ENCODE measurements around the gene EPHA4.

Gene EPHA4

DNA sequence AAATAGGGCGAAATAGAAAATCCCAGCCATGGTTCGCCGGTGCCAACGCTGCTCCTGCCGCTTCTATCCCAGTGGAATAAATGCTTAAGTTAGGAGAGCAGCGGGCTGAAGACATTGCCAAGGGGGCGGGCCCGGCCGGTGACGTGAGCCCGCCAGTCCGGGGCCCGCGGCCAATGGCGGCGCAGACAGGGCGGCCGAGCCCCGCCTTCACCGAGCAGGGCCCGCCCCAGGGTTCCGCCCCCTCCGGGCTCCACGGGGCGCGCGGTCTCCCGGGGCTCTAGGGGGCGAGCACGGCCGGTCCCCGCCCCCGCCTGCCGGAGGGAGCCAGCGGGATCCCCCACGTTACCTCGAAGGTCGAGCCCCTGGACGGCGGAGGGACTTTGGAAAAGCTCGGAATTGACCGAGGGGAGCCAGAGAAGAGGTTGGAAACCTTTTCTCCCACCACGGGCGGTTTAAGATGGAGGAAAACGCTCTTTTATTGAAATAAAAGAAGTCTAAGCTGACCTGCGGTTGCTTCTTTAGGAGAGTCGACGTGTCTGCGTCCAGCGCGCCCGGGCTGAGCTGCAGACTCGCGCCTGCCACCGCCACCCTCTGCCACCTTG is at the start of gene EPHA4:
Gene EPHA4, minus strand, starts transcription at position 86 of the 602 bp plus-strand sequence. Its CDS starts 56 bp downstream, at position 30.
- Histone ChIP-seq H3K9ac (ENCODE audit: low read length) (peak within 1 kb of the TSS; percentile 60), H3K36me3 (ENCODE audit: insufficient read depth, low read length) (no peaks in the 10 kb centered on the region), H3K4me3 (ENCODE audit: low read depth in 1 of 2, low read length in 2 of 2) (peak within 1 kb of the TSS; percentile 75 to 93), H3K27ac (ENCODE audit: low read depth, low read length) (peak within 1 kb of the TSS; percentile 83), H3K27me3 (ENCODE audit: control insufficient read depth in 1 of 2, insufficient read depth in 2 of 2, low read length in 2 of 2) (peaks cover 5 to 11% of the 10 kb centered on the region in 2 donors), H3K4me1 (ENCODE audit: insufficient read depth, low read length) (peaks cover 19% of the 10 kb centered on the region), H3K9me3 (ENCODE audit: low read length) (no peaks in the 10 kb centered on the region)

DNA sequence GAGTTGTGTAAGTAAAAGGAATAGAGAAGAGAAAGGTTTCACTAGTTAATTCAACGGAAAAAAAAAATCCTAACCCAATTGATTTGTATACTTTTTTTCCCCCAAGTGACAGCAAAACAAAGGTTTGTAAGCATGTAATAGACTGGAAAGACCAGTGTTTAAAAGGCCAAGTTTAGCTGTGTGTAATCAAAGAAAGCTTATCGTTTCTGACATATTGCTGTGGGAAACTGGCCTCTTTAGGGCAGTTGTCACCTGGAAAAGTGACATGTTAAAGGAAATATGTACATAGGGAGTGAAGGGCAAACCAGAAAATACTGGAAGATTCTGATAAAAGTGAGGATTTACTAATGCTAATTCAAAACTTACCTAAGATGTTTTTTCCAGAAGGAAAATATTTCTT is 45.9 kb upstream of the EPHA4 start:
- Histone ChIP-seq H3K9ac (ENCODE audit: low read length) (no peak overlapping the region), H3K36me3 (ENCODE audit: insufficient read depth, low read length) (no peaks in the 10 kb centered on the region), H3K27me3 (ENCODE audit: control insufficient read depth in 1 of 2, insufficient read depth in 2 of 2, low read length in 2 of 2) (no peaks in the 10 kb centered on the region), H3K27ac (ENCODE audit: low read depth, low read length) (no peak overlapping the region), H3K4me3 (ENCODE audit: low read depth in 1 of 2, low read length in 2 of 2) (no peak overlapping the region), H3K9me3 (ENCODE audit: low read length) (no peaks in the 10 kb centered on the region), H3K4me1 (ENCODE audit: insufficient read depth, low read length) (no peaks in the 10 kb centered on the region)

DNA sequence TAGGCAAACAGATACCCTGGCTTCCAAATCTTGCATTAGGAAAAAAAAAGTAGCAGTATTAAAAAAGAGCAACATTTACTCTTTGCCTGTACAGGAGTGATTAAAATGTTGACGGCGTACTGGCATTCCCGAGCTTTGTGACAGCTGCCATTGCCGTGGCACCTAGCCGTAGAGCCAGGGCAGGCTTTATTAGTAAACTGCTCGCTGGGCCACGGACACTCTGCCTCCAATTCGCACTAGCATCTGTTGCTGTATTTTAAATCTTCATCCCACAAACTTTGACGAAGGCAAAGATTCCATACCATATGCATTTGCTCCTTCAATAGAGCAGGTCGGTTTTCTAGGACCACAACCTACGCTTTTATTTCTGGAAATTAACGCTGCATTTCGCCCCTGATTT is 44.5 kb upstream of the EPHA4 start:
- Histone ChIP-seq H3K27ac (ENCODE audit: low read depth, low read length) (no peak overlapping the region), H3K9me3 (ENCODE audit: low read length) (no peaks in the 10 kb centered on the region), H3K9ac (ENCODE audit: low read length) (no peak overlapping the region), H3K4me3 (ENCODE audit: low read depth in 1 of 2, low read length in 2 of 2) (no peak overlapping the region), H3K27me3 (ENCODE audit: control insufficient read depth in 1 of 2, insufficient read depth in 2 of 2, low read length in 2 of 2) (no peaks in the 10 kb centered on the region), H3K36me3 (ENCODE audit: insufficient read depth, low read length) (no peaks in the 10 kb centered on the region), H3K4me1 (ENCODE audit: insufficient read depth, low read length) (no peaks in the 10 kb centered on the region)

DNA sequence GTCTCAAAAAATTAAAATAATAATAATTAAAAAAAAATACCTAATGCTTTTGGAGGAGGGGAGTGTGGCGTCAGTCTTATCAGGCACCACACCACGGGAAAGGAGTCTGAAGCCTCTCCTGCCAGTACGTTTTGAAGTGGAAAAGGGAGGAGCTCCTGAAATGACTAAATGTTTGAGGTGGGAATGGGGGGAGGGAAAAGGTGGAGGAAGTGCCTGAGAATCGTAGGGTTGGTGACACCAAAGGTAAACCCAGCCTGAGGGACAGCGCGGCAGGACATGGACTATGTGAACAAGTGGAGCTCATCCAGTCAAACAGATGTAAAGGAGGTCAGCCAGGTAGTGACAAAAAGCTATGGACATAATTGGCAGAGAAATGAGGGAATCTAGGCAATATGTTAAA is 42.2 kb upstream of the EPHA4 start:
- Histone ChIP-seq H3K9me3 (ENCODE audit: low read length) (no peaks in the 10 kb centered on the region), H3K27me3 (ENCODE audit: control insufficient read depth in 1 of 2, insufficient read depth in 2 of 2, low read length in 2 of 2) (no peaks in the 10 kb centered on the region), H3K36me3 (ENCODE audit: insufficient read depth, low read length) (no peaks in the 10 kb centered on the region), H3K27ac (ENCODE audit: low read depth, low read length) (no peak overlapping the region), H3K4me3 (ENCODE audit: low read depth in 1 of 2, low read length in 2 of 2) (no peak overlapping the region), H3K9ac (ENCODE audit: low read length) (no peak overlapping the region), H3K4me1 (ENCODE audit: insufficient read depth, low read length) (no peaks in the 10 kb centered on the region)

DNA sequence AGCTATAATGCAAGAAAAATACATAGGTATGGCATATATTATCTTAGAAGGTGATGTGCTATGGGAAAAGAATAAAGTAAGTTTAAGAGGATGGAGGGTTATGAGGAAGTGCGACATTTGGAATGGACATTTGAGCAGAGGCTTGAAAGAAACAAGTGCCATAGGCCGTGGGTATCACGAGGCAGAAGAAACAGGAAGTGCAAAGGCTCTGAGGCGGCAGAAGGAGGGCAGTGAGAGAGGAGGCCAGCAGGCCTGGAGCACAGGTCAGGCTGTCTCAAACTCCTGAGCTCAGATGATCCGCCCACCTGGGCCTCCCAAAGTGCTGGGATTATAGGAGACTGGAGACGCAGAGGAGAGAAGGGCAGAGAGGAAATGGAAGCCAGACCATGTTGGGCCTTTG is 40.7 kb upstream of the EPHA4 start:
- Histone ChIP-seq H3K4me3 (ENCODE audit: low read depth in 1 of 2, low read length in 2 of 2) (no peak overlapping the region), H3K36me3 (ENCODE audit: insufficient read depth, low read length) (no peaks in the 10 kb centered on the region), H3K9me3 (ENCODE audit: low read length) (no peaks in the 10 kb centered on the region), H3K4me1 (ENCODE audit: insufficient read depth, low read length) (no peaks in the 10 kb centered on the region), H3K27me3 (ENCODE audit: control insufficient read depth in 1 of 2, insufficient read depth in 2 of 2, low read length in 2 of 2) (no peaks in the 10 kb centered on the region), H3K27ac (ENCODE audit: low read depth, low read length) (no peak overlapping the region), H3K9ac (ENCODE audit: low read length) (no peak overlapping the region)

DNA sequence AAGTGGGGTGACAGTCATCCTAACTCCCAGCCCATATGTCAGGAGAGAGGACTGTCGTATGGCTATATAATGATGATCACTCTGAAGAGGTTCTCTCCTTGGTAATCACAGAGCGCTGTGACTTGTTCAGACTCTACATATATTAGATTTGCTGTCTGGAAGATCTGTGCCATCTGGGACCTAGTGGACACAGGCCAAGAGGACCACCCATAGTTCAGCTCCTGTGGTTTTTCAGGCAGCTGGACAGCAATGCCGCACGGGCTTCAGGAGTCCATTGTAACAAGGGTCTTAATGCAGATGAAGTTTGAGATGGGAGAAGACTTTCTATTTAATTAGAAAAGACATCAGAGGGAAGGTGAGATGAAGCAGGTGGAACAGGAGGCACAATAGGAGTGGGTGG is 40.1 kb upstream of the EPHA4 start:
- no peaks in the 10 kb centered on the region for H3K9me3 ChIP-seq (ENCODE audit: low read length)
- H3K4me1 ChIP-seq (ENCODE audit: insufficient read depth, low read length) = no peaks in the 10 kb centered on the region
- H3K27ac ChIP-seq (ENCODE audit: low read depth, low read length) = no peak overlapping the region
- H3K9ac ChIP-seq (ENCODE audit: low read length) = no peak overlapping the region
- H3K36me3 ChIP-seq (ENCODE audit: insufficient read depth, low read length) = no peaks in the 10 kb centered on the region
- H3K27me3 ChIP-seq (ENCODE audit: control insufficient read depth in 1 of 2, insufficient read depth in 2 of 2, low read length in 2 of 2) = no peaks in the 10 kb centered on the region
- H3K4me3 ChIP-seq (ENCODE audit: low read depth in 1 of 2, low read length in 2 of 2) = no peak overlapping the region

DNA sequence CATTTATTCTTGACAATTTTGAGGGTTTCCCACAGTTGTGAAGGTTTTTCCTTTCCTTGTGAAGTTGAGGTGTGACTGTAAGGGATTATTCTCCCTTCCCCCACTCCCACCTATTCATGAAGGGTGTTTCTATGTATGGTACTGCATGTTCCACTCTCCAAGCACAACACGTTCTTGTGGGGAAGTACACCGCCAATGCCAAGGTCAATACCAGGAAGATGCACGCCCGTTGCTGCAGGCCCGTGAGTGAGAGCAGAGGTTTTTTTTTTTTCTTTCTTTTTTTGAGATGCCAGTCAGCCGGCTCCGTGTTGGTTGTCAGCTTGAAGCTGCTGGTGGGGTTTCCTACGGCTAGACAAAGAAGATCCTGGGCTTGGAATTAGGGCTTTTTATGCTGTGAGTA is 38.6 kb upstream of the EPHA4 start:
- no peaks in the 10 kb centered on the region for H3K9me3 ChIP-seq (ENCODE audit: low read length)
- no peaks in the 10 kb centered on the region for H3K4me1 ChIP-seq (ENCODE audit: insufficient read depth, low read length)
- H3K36me3 ChIP-seq (ENCODE audit: insufficient read depth, low read length) = no peaks in the 10 kb centered on the region
- H3K27me3 ChIP-seq (ENCODE audit: control insufficient read depth in 1 of 2, insufficient read depth in 2 of 2, low read length in 2 of 2) = no peaks in the 10 kb centered on the region
- H3K9ac ChIP-seq (ENCODE audit: low read length) = no peak overlapping the region
- no peak overlapping the region for H3K27ac ChIP-seq (ENCODE audit: low read depth, low read length)
- H3K4me3 ChIP-seq (ENCODE audit: low read depth in 1 of 2, low read length in 2 of 2) = no peak overlapping the region

DNA sequence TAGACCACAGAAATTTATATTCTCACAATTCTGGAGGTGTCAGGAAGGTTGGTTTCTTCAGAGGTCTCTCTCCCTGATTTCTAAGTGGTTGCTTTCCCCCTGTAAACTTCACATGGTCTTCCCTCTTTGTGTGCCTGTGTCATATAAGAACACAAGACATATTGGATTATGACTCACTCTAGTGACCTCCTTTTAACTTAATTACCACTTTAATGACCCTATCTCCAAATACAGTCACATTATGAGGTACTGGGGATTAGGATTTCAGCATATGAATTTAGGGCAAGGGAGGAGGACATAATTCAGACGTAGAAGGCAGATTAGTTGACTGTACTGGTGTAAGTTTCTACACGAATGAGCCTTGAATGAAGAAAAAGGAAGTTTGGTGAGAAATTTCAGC is 38.2 kb upstream of the EPHA4 start:
- Histone ChIP-seq H3K4me3 (ENCODE audit: low read depth in 1 of 2, low read length in 2 of 2) (no peak overlapping the region), H3K4me1 (ENCODE audit: insufficient read depth, low read length) (no peaks in the 10 kb centered on the region), H3K36me3 (ENCODE audit: insufficient read depth, low read length) (no peaks in the 10 kb centered on the region), H3K9ac (ENCODE audit: low read length) (no peak overlapping the region), H3K27ac (ENCODE audit: low read depth, low read length) (no peak overlapping the region), H3K27me3 (ENCODE audit: control insufficient read depth in 1 of 2, insufficient read depth in 2 of 2, low read length in 2 of 2) (no peaks in the 10 kb centered on the region), H3K9me3 (ENCODE audit: low read length) (no peaks in the 10 kb centered on the region)

DNA sequence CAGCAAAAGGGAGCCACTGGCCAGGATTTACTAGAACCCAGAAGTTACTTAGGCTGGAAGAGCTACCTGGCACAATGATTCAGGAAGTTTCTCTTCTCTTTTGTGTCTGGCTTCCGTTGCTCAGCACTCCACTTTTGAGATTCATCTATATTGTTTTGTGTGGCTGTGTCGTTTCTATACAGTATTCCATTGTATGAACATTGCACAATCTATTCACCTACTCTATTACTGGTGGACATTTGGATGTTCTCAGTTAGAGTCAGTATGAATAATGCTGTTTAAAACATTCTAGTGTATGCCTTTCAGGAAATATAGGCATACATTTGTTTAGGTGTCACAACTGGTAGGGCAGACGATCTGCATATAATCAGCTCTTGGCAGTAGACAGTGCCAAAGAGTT is 36.3 kb upstream of the EPHA4 start:
- Histone ChIP-seq H3K4me3 (ENCODE audit: low read depth in 1 of 2, low read length in 2 of 2) (no peak overlapping the region), H3K27me3 (ENCODE audit: control insufficient read depth in 1 of 2, insufficient read depth in 2 of 2, low read length in 2 of 2) (no peaks in the 10 kb centered on the region), H3K9ac (ENCODE audit: low read length) (no peak overlapping the region), H3K9me3 (ENCODE audit: low read length) (no peaks in the 10 kb centered on the region), H3K27ac (ENCODE audit: low read depth, low read length) (no peak overlapping the region), H3K4me1 (ENCODE audit: insufficient read depth, low read length) (no peaks in the 10 kb centered on the region), H3K36me3 (ENCODE audit: insufficient read depth, low read length) (no peaks in the 10 kb centered on the region)

DNA sequence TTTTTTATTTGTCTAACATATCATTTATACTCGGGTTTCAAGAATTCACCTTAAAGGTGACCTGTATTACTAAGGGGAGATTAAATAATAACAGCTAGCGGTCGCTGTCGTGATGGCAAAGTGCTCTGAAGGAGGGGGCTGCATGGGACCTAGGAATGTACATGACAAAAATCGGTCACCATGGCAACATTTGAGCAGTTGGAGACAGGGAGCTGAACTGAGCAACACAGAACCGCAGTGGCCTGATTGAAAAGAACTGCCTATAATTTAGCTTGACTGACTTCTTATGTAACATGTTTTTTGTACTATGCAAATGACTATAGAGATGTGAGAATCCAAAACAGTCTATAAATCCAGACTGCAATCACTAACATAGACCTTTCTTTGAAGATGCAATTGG is 34.3 kb upstream of the EPHA4 start:
- H3K27me3 ChIP-seq (ENCODE audit: control insufficient read depth in 1 of 2, insufficient read depth in 2 of 2, low read length in 2 of 2) = no peaks in the 10 kb centered on the region
- H3K4me1 ChIP-seq (ENCODE audit: insufficient read depth, low read length) = no peaks in the 10 kb centered on the region
- no peak overlapping the region for H3K9ac ChIP-seq (ENCODE audit: low read length)
- no peaks in the 10 kb centered on the region for H3K36me3 ChIP-seq (ENCODE audit: insufficient read depth, low read length)
- no peak overlapping the region for H3K4me3 ChIP-seq (ENCODE audit: low read depth in 1 of 2, low read length in 2 of 2)
- H3K9me3 ChIP-seq (ENCODE audit: low read length) = no peaks in the 10 kb centered on the region
- H3K27ac ChIP-seq (ENCODE audit: low read depth, low read length) = no peak overlapping the region

DNA sequence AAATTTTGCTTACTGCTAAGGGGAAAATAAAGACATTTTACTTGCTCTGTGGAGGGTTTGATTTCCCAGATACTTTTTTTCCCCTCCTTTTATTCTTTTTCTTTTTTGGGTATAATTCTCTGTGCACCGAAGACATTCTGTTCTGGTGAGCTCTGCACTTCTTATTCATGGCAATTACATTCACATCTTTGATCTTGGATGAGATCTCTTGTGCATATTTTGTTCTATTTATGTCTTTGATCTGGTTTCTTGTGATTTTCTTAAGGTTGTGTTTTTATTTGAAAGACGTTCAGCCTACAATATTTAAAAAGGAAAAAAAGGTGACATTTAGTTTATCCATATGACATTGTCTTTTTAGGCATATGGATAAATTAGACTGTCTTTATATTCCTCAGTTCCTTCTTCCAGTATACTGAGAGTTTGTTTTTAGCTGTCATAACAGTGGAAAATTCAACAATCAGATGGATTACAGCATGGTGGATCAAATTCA is 33.7 kb upstream of the EPHA4 start:
- no peaks in the 10 kb centered on the region for H3K27me3 ChIP-seq (ENCODE audit: control insufficient read depth in 1 of 2, insufficient read depth in 2 of 2, low read length in 2 of 2)
- no peaks in the 10 kb centered on the region for H3K4me1 ChIP-seq (ENCODE audit: insufficient read depth, low read length)
- H3K36me3 ChIP-seq (ENCODE audit: insufficient read depth, low read length) = no peaks in the 10 kb centered on the region
- no peak overlapping the region for H3K4me3 ChIP-seq (ENCODE audit: low read depth in 1 of 2, low read length in 2 of 2)
- no peak overlapping the region for H3K9ac ChIP-seq (ENCODE audit: low read length)
- H3K27ac ChIP-seq (ENCODE audit: low read depth, low read length) = no peak overlapping the region
- no peaks in the 10 kb centered on the region for H3K9me3 ChIP-seq (ENCODE audit: low read length)

DNA sequence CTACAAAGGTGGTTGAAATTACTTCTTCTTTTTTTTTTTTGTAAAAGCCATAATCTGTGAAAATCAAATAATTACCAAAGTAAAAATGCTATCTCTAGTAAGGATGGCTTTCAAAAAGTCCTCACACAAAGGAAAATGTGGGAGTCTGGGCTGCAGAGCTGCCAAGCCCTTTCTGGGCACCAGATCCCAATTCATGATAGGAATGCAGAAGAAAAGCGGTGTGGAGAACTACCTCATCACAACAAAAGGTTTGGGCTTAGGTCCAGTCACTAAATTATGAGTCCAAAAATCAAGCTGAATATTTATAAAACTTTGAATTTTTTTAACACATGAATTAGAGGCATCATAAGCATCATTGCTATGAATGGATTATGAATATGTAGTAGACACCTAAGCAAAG is 30.8 kb upstream of the EPHA4 start:
- Histone ChIP-seq H3K9ac (ENCODE audit: low read length) (no peak overlapping the region), H3K4me3 (ENCODE audit: low read depth in 1 of 2, low read length in 2 of 2) (no peak overlapping the region), H3K36me3 (ENCODE audit: insufficient read depth, low read length) (no peaks in the 10 kb centered on the region), H3K27ac (ENCODE audit: low read depth, low read length) (no peak overlapping the region), H3K27me3 (ENCODE audit: control insufficient read depth in 1 of 2, insufficient read depth in 2 of 2, low read length in 2 of 2) (no peaks in the 10 kb centered on the region), H3K9me3 (ENCODE audit: low read length) (no peaks in the 10 kb centered on the region), H3K4me1 (ENCODE audit: insufficient read depth, low read length) (no peaks in the 10 kb centered on the region)
